Right forelimb (tissue), 1 donor: ENCODE measurements around the gene SRMS.
"Not testable (repeated sequence)": the region's sequence is repeated elsewhere in the genome, so short reads cannot be mapped to it uniquely, and the experiment has no call there.

ENCODE experiments used
- DNase-seq: peaks from one replicate; pipeline ENCODE4 v3.0.0-alpha.2; 2018

SRMS gene

DNA sequence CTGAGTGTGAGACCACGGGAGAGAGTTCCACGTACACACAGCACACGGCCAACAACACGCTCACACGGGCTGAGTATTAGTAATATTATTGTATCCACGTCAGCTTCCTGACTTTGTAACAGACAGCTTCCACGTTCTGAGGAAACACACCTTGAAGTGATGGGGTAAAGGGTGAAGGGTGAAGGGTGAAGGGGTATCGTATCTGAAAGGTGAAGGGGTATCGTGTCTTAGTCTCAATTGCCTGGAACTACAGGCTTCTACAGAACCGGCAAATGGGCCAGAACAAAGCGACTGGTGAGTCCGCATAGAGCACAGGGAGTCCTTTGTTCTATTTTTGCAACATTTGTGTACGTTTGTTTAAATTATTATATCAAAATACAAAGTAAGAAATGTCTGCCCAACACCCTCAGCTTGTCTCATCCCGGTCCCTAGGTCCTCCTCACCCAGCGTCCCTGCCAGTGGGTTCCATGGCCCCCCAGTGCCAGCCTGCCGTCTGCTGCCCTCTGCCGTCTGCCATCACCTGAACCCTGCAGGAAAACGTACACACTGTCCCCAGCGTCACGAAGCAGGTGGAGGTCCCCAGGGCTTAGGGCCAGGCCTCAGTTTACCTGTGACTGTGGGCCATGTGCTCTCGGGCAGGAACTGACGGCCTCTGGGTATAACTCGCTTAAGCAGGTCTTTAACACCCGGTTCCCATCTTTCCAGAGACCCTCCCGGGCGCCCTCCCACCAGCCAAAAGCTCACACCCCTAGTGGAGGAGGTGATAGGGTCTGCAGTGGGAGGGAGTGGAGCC, 30.9 kb upstream of the SRMS start:
- DNase-seq = no peak

GRCh38 chr20:63577317-63577894, 29.9 kb upstream of the SRMS start:
- DNase-seq = no peak

DNA sequence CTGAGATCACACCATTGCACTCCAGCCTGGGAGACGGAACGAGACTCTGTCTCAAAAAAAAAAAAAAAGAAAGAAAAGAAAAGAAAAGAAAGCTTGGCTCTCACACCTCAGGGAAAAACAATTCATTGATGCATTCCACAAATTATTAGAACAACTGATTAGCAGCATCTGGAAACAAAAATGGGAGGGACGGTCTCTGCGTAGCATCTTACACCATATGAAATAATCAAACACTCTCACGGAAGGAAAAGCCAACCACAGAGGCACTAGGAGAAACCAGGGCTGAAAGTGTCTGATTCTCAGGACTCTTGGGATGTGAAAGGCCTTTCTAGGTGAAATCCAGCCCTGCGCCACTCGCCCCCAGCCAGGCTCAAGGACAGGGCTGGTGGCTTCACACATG, 28.8 kb upstream of the SRMS start:
- no peak for DNase-seq

DNA sequence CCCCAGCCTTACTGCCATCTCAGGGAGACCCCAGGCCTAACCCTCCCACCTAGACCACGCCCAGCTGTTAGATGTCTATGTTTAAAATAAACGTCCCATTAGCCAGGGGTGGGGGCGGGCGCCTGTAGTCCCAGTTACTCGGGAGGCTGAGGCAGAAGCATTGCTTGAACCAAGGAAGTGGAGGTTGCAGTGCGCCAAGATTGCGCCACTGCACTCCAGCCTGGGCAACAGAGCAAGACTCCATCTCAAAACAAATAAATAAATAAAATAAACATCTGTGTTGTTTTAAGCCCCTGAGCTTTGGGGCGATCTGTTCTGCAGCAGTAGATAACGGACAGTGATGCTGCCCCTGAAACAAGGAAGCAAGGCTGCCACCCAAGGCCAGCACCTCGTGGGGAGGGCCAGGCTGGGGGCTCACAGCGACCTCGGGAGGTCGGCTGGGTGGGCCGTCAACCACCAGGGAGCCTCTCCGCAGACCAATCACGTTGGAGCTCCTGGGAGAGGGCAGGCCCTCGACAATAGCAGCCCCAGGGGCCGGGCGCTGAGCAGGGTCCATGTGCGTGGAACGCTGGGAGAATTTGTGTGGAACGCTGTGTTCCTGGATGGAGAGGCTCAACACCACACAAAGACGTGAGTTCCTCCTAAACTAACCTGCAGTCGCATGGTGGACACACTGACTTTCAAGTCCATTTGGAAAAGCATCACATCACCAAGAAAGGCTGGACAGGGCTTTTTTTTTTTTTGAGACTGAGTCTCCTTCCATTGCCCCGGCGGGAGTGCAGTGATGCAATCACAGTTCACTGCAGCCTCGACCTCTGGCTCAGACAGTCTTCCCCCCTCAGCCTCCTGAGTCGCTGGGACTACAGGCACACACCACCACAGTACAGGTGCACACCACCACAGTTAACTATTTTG, 27.5 kb upstream of the SRMS start:
- DNase-seq = no peak

DNA sequence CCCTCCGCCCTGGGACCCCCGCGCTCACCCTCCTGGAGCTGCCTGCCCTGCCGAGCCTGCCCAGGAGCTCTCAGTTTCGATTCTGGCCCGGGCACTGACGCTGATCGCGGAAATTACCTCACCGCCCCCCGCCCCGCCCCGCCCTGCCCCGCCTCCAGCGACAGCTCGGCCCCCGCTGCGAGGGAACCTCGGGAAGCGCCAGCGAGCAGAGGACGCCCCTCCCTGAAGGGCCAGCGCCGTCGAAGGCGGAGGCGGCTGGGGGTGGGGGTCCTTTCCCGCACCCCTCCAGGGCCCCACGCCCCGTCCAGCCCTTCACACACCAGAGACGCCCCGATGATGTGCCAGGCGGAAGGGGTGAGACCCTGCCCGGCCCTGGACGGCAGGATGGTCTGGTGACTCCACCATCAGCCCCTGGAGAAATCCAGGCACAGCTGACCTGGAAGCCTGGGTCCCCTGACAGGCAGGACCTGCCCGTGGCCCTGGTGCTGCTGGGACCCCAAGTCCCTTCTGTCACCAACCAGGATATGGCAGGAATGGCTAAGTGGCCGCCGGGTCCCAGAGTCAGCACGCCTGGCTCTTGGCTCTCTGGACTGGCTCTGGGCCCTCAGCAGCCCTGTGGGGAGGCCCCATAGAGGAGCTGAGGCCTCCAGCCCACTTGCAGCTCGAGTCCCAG, 26.7 kb upstream of the SRMS start, which contains the start of gene HELZ2:
HELZ2 (minus strand) TSS at position 84 of the 673 bp plus-strand sequence. CDS start 1,854 bp downstream, outside the sequence.
- peak; percentile 87 for DNase-seq

DNA sequence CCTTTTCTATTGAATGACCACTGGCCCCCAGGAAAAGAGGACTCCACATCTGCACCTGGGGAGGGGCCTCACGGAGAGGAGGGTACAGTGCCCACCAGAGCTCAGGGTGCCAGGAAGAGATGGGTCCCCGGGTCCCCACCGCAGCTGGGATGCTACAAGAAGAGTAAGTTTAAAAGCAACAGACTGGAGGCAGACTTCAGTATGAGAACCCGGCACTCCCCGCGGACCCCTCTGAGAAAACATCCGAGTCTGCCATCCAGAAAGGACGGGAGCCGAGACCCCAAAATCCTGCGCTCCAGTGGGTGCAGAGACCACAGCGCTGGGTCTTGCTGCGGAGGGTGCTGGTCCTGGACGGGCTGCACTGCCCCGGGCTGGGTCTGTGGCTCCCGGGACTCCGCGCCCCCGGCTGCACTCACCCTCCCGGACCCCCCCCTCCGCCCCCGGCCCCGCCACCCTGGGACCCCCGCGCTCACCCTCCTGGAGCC, 26.1 kb upstream of the SRMS start:
- no peak for DNase-seq

DNA sequence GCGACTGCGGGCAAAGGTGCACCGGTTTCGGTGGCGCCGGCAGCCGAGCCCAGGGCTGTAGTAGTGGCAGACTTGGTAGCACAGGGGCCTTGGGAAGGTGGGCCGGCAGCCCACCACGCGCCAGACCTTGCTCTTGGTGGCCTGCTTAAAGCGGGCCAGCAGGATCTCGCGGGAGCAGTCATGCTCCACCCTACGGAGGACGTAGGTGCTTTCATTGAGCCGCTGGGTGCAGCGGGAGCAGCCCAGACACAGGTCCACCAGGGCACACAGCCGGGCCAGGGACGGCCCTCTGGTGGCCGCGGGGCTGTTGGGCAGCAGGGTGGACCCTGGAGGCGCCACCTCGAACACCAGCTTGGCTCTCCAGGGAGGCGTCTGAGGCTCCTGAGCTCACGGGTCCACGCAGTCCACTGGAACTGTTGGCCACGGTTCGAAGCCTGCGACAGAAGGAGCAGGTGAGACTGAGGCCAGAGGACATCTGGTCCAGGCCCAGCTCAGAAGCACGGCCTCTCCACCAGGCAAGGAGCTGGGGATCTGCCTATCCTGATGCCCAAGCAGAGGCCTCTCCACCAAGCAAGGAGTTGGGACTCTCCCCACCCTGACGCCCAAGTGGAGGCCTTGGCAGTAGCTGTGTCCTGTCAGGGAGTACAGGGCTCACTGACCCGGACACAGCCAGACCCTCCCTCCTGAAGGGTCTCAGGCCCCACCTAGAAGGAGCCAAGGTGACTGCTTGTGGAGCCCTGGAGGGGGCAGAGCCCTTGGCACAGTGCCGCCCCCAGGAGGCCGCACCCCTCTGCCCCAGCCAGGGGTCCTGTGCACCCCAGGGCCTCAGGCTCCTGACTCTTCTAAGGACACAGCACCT, 25.5 kb upstream of the SRMS start:
- DNase-seq = no peak

DNA sequence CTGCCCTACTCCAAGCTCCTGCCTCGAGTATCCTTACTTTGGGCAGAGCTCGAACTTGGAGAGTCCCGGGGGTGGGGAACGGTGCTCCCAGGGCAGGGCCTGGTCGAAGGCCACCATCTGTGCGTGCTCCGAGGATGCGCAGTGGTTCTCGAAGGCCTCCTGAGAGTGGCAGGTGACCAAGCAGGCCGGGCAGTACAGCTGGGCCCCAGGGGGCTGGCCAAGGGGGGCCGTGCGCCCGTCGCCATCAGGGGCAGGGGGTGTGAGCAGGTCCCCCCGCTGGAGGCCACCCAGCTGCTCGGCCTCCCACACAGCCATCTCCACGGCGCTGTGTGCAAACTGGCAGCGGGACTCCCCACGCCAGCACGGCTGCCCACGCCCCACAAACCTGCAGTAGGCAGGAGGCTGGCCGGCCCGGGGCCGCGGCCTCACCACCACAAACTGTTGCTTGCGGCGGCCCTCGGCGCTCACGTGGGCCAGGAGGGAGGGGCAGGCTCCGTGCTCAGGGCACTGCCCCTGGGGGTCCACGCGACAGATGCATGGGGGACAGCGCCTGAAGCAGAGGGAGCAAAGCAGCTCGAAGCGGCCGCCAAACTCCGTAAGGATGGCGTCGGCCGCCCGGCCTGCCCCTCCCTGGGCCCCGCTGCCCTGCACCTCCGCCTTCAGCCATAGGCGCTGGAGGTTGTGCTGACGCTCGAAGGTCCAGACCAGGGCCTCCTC, 24.7 kb upstream of the SRMS start:
- no peak for DNase-seq

DNA sequence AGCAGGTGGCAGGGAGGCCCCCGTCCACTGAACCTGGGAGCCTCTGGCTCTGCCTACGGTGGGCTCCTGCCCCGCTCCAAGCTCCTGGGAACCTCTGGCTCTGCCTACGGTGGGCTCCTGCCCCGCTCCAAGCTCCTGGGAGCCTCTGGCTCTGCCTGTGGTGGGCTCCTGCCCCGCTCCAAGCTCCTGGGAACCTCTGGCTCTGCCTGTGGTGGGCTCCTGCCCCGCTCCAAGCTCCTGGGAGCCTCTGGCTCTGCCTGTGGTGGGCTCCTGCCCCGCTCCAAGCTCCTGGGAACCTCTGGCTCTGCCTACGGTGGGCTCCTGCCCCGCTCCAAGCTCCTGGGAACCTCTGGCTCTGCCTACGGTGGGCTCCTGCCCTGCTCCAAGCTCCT, 23.5 kb upstream of the SRMS start:
- DNase-seq = not testable (repeated sequence)

DNA sequence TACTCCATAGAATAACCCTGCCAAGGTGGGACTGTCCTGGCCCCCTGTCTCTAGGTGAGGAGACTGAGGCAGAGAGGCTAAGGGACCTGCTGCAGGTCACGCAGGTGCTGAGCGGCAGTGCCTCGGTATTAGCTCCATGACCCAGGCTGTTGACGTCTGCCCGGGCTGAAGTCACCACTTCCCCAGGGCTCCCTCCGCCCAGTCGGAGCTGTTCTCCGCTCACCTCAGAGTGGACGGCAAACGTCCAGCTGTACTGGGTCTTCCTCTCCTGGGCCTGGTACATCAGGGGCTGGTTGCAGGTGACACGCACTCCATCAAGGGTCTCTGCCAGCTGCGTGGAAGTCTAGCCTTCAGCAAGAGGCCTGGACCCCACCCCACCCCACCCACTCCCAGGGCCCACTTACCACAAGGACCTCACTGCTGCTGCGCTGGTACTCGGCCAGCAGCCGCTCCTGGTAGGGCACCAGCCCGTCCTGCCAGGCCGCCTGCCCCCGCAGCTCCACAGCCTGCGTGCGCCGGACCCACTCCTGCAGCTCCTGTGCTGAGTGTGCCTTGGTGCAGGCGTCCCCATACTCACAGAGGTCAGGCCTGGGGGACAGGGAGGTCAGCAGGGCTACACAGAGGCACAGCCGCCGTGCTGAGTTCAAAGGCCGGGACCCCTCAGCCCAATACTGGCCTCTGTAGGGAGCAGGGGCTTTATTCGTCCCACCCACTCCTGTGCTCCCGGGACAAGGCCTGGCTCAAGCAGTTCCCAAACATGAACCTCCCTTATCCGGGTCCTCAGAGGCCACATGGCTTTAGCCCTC, 22.9 kb upstream of the SRMS start:
- DNase-seq = no peak

GRCh38 chr20:63568986-63569949, 21.7 kb upstream of the SRMS start:
- DNase-seq = no peak

DNA sequence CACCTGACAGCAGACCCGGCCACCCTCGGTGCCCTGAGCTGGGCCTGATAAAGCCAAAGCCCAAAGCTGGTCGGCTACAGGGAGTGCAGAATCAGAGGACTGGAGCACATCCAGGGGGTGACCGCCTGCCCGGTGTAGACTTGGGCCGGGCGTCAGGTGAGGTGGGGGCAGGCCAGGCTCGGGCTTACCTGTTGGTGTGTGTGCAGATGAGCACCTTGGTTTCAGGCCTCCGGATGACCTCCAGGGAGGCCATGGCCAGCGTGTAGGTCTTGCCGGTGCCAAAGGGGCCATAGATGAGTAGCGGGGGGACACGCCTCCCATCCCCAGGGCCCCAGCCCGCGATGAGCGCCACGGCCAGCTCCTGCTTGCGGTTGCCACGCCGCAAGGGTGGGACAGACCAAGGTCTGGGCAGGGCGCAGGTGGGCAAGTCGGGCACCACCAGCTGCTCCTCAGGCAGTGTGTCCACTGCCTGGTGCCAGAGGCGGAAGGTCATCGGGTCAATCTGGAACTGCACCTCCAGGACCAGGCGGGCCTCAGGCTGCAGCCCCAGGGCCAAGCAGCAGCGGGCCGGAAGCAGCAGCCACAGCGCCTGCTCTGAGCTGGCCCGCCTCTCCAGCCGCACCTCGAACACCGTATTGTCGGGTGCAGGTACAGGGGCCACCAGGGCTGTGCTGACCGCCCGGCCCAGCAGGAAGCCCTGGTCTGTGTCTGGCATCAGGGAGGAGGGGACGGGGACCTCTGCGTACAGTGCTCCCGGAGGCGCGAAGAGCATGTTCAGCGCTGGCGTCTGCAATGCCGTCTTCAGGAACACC, 20.8 kb upstream of the SRMS start:
- no peak for DNase-seq

- no peak for DNase-seq
Measured at GRCh38 chr20:63567386-63568169, 20.0 kb upstream of the SRMS start.

DNA sequence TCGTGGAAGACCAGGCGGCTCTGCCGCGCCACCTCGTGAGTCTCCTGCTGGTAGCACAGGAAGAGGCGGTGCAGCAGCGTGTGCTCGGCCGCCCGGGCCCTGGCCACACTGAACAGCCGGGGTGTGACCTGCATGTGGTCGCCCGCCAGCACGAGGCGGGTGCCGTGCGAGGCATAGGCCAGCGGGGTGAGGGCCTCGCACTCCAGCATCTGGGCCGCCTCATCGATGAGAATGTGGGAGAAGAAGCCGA, 19.5 kb upstream of the SRMS start:
- DNase-seq = no peak

DNA sequence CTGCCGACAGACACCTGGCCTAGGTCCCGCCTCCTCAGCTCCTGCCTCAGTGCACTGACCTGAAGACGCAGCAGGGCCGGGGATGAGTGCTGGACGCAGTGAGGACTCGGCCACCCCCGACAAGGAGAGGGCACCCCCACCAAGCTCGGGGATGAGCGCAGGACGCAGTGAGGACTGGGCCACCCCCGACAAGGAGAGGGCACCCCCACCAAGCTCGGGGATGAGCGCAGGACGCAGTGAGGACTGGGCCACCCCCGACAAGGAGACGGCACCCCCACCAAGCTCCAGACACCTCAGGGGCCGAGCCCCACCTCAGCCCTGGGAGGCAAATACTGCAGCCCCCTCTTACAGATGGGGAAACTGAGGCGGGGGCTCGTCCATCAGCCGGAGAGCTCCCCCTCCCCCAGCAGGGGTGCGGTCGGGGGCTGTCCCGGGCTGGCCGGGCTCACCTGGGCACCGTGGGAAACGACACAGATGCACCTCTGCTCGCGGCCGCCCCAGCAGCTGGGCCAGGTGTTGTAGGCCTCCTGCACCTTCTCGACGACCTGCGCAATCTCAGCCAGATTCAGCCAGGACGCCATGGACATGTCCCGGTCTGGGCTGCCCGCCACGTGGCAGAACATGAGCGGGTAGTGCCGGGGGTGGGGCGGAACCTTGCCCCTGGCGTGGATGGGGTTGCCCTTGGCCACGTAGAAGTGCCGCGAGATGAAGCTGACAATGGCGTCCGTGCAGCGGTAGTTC, 19.0 kb upstream of the SRMS start:
- no peak for DNase-seq

DNA sequence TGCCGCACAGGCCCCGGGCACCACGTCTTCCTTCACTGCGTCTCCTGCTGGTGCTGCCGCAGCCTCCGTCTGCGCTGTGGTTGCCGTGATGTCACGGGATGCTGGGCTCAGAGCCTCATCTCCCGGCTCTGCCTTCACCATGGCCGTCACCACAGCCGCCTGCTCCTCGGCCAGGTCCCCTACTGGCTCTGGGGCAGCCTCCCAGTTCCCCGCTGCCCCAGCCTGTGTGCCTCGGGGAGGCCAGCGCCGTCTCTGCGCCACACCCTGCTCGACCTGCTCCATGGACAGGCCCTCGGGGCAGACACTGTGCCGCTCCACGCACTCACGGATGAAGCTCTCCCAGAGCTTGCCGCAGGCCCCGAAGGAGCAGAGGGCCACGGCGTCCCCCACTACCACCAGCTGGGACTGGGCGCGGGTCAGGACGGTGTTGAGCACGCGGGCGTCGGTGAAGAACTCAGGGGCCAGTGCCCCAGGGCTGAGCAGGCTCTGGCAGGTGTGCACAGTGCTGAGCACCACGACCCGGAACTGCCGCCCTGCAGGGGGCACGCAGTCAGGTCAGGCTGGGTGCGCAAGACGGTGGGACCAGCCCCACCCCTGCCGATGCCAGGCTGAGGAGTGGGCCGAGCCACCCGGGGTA, 18.3 kb upstream of the SRMS start:
- DNase-seq = no peak
